Liver (tissue), 9 donors: ENCODE data around the gene RASGRP4. TPM values are rescaled to one million over a fixed set of nuclear protein-coding genes. Genes with fewer than 3 reads are reported as not detected.

Experiments
- DNase-seq: peaks from one replicate; pipeline ENCODE4 v3.0.0-alpha.2; 2017; ENCODE audit warnings: low spot score
- H3K27ac ChIP-seq, 2 donors: one replicate each; pipeline ENCODE4 v1.7.0; 2013; ENCODE audit warnings: inconsistent platforms in 2 of 2, low read length in 2 of 2, control low read depth in 1 of 2, low read depth in 1 of 2, mild to moderate bottlenecking in 1 of 2
- H3K27me3 ChIP-seq, 4 donors: one replicate each; pipeline versions ENCODE4 v1.6.1 to v1.7.0; 2013; ENCODE audit warnings: low read length in 3 of 4, inconsistent platforms in 1 of 4, mild to moderate bottlenecking in 1 of 4, moderate library complexity in 1 of 4; ENCODE audit not compliant: control insufficient read depth in 4 of 4, insufficient read depth in 4 of 4
- H3K36me3 ChIP-seq, 4 donors: one replicate each; pipeline versions ENCODE4 v1.6.1 to v1.7.0; 2013; ENCODE audit warnings: low read length in 3 of 4, mild to moderate bottlenecking in 3 of 4, low read depth in 1 of 4, moderate library complexity in 1 of 4; ENCODE audit not compliant: control insufficient read depth in 4 of 4, insufficient read depth in 3 of 4
- H3K4me1 ChIP-seq, 4 donors: one replicate each; pipeline versions ENCODE4 v1.6.1 to v1.7.0; 2013; ENCODE audit warnings: low read length in 3 of 4, mild to moderate bottlenecking in 3 of 4, moderate library complexity in 1 of 4; ENCODE audit not compliant: control insufficient read depth in 4 of 4, insufficient read depth in 4 of 4
- H3K4me3 ChIP-seq, 3 donors: one replicate each; pipeline versions ENCODE4 v1.6.1 to v1.7.0; 2013; ENCODE audit warnings: low read length in 3 of 3, control low read depth in 1 of 3, low read depth in 1 of 3, mild to moderate bottlenecking in 1 of 3
- H3K9ac ChIP-seq, 2 donors: one replicate each; pipeline ENCODE4 v1.7.0; 2013; ENCODE audit warnings: low read length in 2 of 2, mild to moderate bottlenecking in 2 of 2, moderate library complexity in 2 of 2, control low read depth in 1 of 2, low read depth in 1 of 2
- H3K9me3 ChIP-seq, 4 donors: one replicate each; pipeline versions ENCODE4 v1.6.1 to v1.7.0; 2013; ENCODE audit warnings: low read length in 3 of 4; ENCODE audit not compliant: control insufficient read depth in 4 of 4
- EGR1 ChIP-seq, 2 donors: IDR thresholded peaks; 2 replicates each; pipeline ENCODE4 v1.6.1; 2016 to 2018; ENCODE audit warnings: antibody characterized with exemption in 2 of 2, low read depth in 2 of 2
- FOXA2 ChIP-seq: IDR thresholded peaks from 2 replicates; pipeline ENCODE4 v1.6.1; 2016; ENCODE audit warnings: antibody characterized with exemption
- HNF4A ChIP-seq, 2 donors: conservative IDR thresholded peaks; 2 replicates each; pipeline ENCODE4 v1.6.1; 2016; ENCODE audit warnings: antibody characterized with exemption in 2 of 2, mild to moderate bottlenecking in 2 of 2
- HNF4G ChIP-seq: IDR thresholded peaks from 2 replicates; pipeline ENCODE4 v1.6.1; 2016; ENCODE audit warnings: antibody characterized with exemption
- NR2F2 ChIP-seq: IDR thresholded peaks from 2 replicates; pipeline ENCODE4 v1.6.1; 2016; ENCODE audit warnings: antibody characterized with exemption
- RAD21 ChIP-seq, 2 donors: IDR thresholded peaks; 2 replicates each; pipeline ENCODE4 v1.6.1; 2016; ENCODE audit warnings: antibody characterized with exemption in 2 of 2, mild to moderate bottlenecking in 2 of 2
- RXRA ChIP-seq, 2 donors: IDR thresholded peaks; 2 replicates each; pipeline ENCODE4 v1.6.1; 2017 to 2018; ENCODE audit warnings: antibody characterized with exemption in 2 of 2, mild to moderate bottlenecking in 1 of 2
- SP1 ChIP-seq: IDR thresholded peaks from 2 replicates; pipeline ENCODE4 v1.6.1; 2018; ENCODE audit warnings: antibody characterized with exemption, mild to moderate bottlenecking
- YY1 ChIP-seq: IDR thresholded peaks from 2 replicates; pipeline ENCODE4 v1.6.1; 2016; ENCODE audit warnings: antibody characterized with exemption, mild to moderate bottlenecking
- WGBS: extraction: QIAGEN DNeasy Blood & Tissue Kit; methylation state at CpG from one replicate; pipeline ENCODE4 v1.1.7; 2013; 5-methylcytosine and 5-hydroxymethylcytosine counted together
- polyA plus RNA-seq, 2 donors: library from polyadenylated mRNA; stranded (reverse) in 1 of 2; unstranded in 1 of 2; fragments of 200-250 nt in 1 of 2; fragments of >200 nt in 1 of 2; fragmentation: Nextera tagmentation in 1 of 2; extraction: Ambion mirVana in 1 of 2; gene quantifications; one replicate each; pipeline versions ENCODE4 v1.2.1 to v1.2.3, GENCODE V29; 2013 to 2015
- total RNA-seq, 2 donors: library from RNA; depleted of rRNA; stranded (reverse); fragments of >200 nt; gene quantifications; one replicate each; pipeline ENCODE4 v1.2.3, GENCODE V29; 2014
- TF ChIP-seq, protein P1 (sequence below): IDR thresholded peaks from 2 replicates; pipeline ENCODE4 v1.6.1; 2016; ENCODE audit warnings: antibody characterized with exemption, mild to moderate bottlenecking
- TF ChIP-seq, protein P2 (sequence below): IDR thresholded peaks from 2 replicates; pipeline ENCODE4 v1.6.1; 2016; ENCODE audit warnings: antibody characterized with exemption
- TF ChIP-seq, protein P3 (sequence below): IDR thresholded peaks from 2 replicates; pipeline ENCODE4 v1.6.1; 2016; ENCODE audit warnings: antibody characterized with exemption
- TF ChIP-seq, protein P4 (sequence below): IDR thresholded peaks from 2 replicates; pipeline ENCODE4 v1.6.1; 2016; ENCODE audit warnings: antibody characterized with exemption
- TF ChIP-seq, protein P5 (sequence below): fragments of 150-350 bp; IDR thresholded peaks from 2 replicates; pipeline ENCODE4 v1.5.1; 2017; ENCODE audit warnings: improper control_type of control experiment, low read depth, low read length; ENCODE audit not compliant: missing input control
- donor health status: healthy.
- donor health status: healthy.
- donor health status: healthy.
- donor health status: healthy.
- donor health status: healthy.

The RASGRP4 gene
- total and polyA plus RNA-seq, 4 donors, result 0.60 to 2.4 (median 1.6) TPM

DNA sequence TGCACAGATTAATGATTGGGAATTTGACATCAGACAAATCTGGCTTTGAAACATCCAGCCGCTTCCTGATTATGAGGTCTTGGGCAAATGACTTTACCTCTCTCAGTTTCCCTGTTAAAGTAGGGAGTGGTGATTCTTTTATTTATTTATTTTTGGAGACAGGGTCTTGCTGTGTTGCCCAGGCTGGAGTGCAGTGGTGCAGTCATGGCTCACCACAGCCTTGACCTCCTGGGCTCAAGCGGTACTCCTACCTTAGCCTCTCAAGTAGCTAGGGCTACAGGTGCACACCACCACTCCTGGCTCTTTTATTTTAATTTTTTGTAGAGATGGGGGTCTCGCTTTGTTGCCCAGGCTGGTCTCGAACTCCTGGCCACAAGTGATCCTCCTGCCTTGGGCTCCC is 49.0 kb downstream of the RASGRP4 start:
- DNase-seq, result no peak
- WGBS, result 98% methylated on average over 4 of the region's 4 CpGs
- peaks cover 9 to 22% (median 16%) of the 10 kb centered on the region in 4 donors for H3K4me1 ChIP-seq
- H3K36me3 ChIP-seq, result peaks cover 9 to 37% (median 23%) of the 10 kb centered on the region in 4 donors
- TF ChIP-seq, protein P1, sequence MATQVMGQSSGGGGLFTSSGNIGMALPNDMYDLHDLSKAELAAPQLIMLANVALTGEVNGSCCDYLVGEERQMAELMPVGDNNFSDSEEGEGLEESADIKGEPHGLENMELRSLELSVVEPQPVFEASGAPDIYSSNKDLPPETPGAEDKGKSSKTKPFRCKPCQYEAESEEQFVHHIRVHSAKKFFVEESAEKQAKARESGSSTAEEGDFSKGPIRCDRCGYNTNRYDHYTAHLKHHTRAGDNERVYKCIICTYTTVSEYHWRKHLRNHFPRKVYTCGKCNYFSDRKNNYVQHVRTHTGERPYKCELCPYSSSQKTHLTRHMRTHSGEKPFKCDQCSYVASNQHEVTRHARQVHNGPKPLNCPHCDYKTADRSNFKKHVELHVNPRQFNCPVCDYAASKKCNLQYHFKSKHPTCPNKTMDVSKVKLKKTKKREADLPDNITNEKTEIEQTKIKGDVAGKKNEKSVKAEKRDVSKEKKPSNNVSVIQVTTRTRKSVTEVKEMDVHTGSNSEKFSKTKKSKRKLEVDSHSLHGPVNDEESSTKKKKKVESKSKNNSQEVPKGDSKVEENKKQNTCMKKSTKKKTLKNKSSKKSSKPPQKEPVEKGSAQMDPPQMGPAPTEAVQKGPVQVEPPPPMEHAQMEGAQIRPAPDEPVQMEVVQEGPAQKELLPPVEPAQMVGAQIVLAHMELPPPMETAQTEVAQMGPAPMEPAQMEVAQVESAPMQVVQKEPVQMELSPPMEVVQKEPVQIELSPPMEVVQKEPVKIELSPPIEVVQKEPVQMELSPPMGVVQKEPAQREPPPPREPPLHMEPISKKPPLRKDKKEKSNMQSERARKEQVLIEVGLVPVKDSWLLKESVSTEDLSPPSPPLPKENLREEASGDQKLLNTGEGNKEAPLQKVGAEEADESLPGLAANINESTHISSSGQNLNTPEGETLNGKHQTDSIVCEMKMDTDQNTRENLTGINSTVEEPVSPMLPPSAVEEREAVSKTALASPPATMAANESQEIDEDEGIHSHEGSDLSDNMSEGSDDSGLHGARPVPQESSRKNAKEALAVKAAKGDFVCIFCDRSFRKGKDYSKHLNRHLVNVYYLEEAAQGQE, result no peak
- TF ChIP-seq, protein P2, sequence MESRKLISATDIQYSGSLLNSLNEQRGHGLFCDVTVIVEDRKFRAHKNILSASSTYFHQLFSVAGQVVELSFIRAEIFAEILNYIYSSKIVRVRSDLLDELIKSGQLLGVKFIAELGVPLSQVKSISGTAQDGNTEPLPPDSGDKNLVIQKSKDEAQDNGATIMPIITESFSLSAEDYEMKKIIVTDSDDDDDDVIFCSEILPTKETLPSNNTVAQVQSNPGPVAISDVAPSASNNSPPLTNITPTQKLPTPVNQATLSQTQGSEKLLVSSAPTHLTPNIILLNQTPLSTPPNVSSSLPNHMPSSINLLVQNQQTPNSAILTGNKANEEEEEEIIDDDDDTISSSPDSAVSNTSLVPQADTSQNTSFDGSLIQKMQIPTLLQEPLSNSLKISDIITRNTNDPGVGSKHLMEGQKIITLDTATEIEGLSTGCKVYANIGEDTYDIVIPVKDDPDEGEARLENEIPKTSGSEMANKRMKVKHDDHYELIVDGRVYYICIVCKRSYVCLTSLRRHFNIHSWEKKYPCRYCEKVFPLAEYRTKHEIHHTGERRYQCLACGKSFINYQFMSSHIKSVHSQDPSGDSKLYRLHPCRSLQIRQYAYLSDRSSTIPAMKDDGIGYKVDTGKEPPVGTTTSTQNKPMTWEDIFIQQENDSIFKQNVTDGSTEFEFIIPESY, result no peak
- no peak for TF ChIP-seq NR2F2
- TF ChIP-seq, protein P3, sequence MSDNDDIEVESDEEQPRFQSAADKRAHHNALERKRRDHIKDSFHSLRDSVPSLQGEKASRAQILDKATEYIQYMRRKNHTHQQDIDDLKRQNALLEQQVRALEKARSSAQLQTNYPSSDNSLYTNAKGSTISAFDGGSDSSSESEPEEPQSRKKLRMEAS, result no peak
- TF ChIP-seq, protein P4, sequence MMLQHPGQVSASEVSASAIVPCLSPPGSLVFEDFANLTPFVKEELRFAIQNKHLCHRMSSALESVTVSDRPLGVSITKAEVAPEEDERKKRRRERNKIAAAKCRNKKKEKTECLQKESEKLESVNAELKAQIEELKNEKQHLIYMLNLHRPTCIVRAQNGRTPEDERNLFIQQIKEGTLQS, result no peak
- TF ChIP-seq, protein P5, sequence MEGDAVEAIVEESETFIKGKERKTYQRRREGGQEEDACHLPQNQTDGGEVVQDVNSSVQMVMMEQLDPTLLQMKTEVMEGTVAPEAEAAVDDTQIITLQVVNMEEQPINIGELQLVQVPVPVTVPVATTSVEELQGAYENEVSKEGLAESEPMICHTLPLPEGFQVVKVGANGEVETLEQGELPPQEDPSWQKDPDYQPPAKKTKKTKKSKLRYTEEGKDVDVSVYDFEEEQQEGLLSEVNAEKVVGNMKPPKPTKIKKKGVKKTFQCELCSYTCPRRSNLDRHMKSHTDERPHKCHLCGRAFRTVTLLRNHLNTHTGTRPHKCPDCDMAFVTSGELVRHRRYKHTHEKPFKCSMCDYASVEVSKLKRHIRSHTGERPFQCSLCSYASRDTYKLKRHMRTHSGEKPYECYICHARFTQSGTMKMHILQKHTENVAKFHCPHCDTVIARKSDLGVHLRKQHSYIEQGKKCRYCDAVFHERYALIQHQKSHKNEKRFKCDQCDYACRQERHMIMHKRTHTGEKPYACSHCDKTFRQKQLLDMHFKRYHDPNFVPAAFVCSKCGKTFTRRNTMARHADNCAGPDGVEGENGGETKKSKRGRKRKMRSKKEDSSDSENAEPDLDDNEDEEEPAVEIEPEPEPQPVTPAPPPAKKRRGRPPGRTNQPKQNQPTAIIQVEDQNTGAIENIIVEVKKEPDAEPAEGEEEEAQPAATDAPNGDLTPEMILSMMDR, result no peak
- no peak for TF ChIP-seq FOXA2
- TF ChIP-seq YY1, result no peak
- TF ChIP-seq HNF4A (conservative IDR thresholded peaks at IDR 0.05), result no peak
- no peak for TF ChIP-seq EGR1 (IDR thresholded peaks at IDR 0.05; ENCODE audit: low read depth in 2 of 2)
- no peak for TF ChIP-seq RXRA (IDR thresholded peaks at IDR 0.05)
- TF ChIP-seq SP1, result no peak
- no peak for TF ChIP-seq HNF4G
- H3K27ac ChIP-seq, result no peak overlapping the region
- H3K4me3 ChIP-seq, result no peak overlapping the region
- H3K9ac ChIP-seq, result no peak overlapping the region
- no peaks in the 10 kb centered on the region for H3K9me3 ChIP-seq
- no peaks in the 10 kb centered on the region for H3K27me3 ChIP-seq

DNA sequence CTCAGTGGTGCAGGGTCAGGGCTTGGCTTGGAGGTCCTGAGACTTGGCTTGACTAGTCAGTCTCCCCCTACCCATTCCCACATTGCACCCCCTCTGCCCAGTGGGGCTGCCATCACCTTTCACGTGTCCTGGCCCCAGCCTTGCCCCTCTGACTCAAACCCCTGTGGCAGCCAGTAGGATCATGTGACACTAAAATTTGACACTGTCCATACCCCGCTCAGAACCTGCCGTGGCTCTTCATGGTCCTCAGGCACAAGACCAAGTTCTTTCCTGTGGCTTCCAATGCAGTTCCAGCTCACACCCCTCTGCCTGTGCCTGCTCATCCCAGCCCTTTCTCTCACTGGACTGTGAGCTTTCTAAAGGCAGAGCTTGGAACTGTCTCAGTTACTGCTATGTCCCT is 49.4 kb downstream of the RASGRP4 start:
- no peak for DNase-seq
- H3K9me3 ChIP-seq, result no peaks in the 10 kb centered on the region
- TF ChIP-seq, protein P3, result no peak
- TF ChIP-seq, protein P5, result no peak
- TF ChIP-seq FOXA2, result no peak
- TF ChIP-seq, protein P4, result no peak
- no peak for TF ChIP-seq HNF4A (conservative IDR thresholded peaks at IDR 0.05)
- no peak for TF ChIP-seq RAD21 (IDR thresholded peaks at IDR 0.05)
- TF ChIP-seq, protein P2, result no peak
- 96% methylated on average over 3 of the region's 3 CpGs for WGBS
- no peak overlapping the region for H3K4me3 ChIP-seq
- no peak overlapping the region for H3K27ac ChIP-seq
- H3K27me3 ChIP-seq, result no peaks in the 10 kb centered on the region
- no peak overlapping the region for H3K9ac ChIP-seq
- peaks cover 9 to 32% (median 19%) of the 10 kb centered on the region in 4 donors for H3K36me3 ChIP-seq
- peaks cover 9 to 22% (median 16%) of the 10 kb centered on the region in 4 donors for H3K4me1 ChIP-seq
